ENCODE results near the gene MBOAT7. TPM values are rescaled to one million over a fixed set of nuclear protein-coding genes. Genes with fewer than 3 reads are reported as not detected.
"Not testable (repeated sequence)": the region's sequence is repeated elsewhere in the genome, so short reads cannot be mapped to it uniquely, and the experiment has no call there.

The MBOAT7 gene, protein sequence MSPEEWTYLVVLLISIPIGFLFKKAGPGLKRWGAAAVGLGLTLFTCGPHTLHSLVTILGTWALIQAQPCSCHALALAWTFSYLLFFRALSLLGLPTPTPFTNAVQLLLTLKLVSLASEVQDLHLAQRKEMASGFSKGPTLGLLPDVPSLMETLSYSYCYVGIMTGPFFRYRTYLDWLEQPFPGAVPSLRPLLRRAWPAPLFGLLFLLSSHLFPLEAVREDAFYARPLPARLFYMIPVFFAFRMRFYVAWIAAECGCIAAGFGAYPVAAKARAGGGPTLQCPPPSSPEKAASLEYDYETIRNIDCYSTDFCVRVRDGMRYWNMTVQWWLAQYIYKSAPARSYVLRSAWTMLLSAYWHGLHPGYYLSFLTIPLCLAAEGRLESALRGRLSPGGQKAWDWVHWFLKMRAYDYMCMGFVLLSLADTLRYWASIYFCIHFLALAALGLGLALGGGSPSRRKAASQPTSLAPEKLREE
- 405 and 408 TPM in 2 replicates for total RNA-seq (2014; rRNA removed; shearing (Covaris generic))

DNA sequence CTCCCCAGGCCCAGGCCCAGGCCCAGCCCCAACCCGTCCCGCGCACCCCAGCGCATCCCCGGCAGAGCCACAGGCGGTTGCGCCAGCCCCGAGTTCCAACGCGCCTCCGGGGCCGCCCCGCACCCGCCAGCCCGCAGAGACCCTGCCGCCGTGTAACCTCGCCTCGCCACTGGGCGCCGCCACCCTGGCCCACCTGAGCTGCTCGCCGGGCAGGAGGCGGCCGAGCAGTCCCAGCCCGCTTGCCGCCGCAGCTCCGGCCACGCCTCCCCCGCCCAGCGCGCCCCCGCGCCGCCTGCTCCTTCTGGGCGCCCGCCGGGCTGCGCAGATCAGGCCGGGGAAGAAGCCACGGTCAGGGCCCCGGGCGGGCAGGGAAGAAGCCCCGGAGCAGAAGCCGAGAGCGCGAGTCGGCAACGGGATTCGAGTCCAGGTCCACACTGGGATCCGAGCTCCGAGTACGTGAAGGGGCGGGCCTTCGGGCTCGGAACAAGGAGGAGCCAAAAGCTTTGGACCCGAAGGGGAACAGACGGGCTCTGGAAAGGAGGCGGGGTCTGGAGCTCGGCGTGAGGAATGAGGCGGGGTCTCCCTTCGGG, at the start of gene MBOAT7:
Gene MBOAT7, minus strand, starts transcription at position 436 of the 590 bp plus-strand sequence. CDS start 1,072 bp downstream, outside the sequence.
- no peak for DNase-seq (ENCODE audit: low spot score)

- DNase-seq (ENCODE audit: low spot score) = no peak
Observed at GRCh38 chr19:54233941-54234340, 44.6 kb upstream of the MBOAT7 start.

DNA sequence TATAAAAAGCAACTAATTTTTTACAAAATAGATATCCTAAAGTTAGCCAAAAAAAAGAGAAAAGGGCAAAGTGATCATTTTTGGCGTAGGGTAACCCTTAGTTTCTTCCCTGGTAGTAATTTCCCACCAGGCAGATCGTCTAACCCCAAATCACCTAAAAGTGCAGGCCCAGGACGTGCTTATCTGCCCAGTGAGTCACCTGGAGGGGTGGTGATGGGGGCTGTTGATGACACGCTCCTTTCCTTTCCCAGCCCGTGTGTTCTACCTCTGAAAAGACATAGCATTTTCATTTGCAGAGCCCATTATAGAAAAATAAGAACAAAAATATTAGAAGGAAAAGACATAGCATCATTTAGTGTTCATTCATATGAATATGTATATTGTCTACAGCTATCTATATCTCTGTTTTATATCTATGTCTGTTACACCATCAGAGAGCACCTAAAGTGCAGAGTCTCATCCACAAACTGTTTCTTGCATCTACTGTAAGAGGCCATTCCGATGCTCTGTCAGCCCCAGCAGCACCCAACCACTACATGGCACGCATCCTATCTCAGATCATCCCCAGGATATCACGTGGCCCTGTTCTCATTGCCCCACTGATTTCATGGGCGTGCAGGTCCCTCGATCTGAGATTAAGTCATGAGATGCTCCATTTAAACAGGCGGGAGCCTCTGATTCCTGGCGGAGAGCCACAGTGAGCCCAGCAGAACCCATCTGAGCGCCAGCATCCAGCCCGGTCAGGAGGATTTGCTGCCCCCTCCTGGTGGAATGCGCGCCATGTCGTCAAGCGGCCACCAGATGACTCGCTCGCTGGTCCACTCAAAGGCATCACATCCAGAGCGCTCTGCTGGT, 41.9 kb upstream of the MBOAT7 start:
- DNase-seq (ENCODE audit: low spot score) = peak; percentile 93

- DNase-seq (ENCODE audit: low spot score) = no peak
Observed at GRCh38 chr19:54230031-54230430, 40.7 kb upstream of the MBOAT7 start.

DNA sequence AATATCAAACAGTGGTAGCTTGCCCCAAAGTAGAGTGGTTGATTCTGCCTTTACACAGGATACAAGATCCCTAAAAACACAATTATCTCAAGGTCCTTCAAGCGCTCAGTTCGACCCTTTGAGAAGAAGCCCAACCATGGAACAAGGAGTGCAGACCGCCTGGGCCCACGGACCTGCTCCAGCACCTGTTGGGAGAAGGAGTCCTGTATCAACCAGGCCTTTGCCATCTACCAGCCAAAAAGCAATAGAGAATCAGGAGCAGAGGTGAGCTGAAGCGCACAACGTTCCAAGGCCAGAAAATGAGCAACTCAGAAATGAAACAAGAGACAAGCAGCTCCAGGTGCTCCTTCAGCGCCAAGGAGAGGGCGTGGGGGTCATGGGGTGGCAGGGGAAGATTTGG, 39.8 kb upstream of the MBOAT7 start:
- DNase-seq (ENCODE audit: low spot score) = no peak

DNA sequence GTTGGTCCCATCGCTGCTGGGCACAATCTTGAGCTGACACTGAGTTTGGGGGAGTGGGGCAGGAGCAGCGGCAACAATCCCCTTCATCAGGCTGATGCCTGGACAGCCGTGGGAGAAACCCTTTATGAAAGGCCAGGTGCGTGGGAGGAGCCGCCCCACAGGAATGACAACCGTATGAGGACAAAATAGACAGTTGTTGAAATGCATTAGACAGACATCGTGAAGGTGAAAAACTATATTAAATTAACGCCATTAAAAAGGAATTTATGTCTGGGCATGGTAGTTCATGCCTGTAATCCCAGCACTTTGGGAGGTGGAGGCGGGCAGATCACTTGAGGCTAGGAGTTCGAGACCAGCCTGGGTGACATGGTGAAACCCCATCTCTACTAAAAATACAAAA, 35.2 kb upstream of the MBOAT7 start:
- DNase-seq (ENCODE audit: low spot score) = not testable (repeated sequence)

DNA sequence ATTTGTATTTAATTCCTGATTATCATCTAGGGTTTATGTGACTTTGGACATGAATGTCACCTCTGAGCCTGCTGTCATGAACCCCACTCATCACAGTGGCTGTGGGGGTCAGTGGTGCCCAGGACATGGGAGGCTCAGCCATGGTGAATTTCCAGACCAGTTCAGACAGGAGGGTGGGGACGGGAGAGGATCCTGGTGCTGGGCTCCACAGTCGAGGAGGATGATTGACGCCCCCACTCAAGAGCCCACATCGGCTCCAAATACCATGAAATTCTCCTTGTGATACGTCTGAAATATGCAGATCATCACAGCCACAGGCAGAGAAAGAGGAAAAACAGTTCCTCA, 34.5 kb upstream of the MBOAT7 start:
- not testable (repeated sequence) for DNase-seq (ENCODE audit: low spot score)

- not testable (repeated sequence) for DNase-seq (ENCODE audit: low spot score)
Observed at GRCh38 chr19:54223277-54223936, 34.0 kb upstream of the MBOAT7 start.

DNA sequence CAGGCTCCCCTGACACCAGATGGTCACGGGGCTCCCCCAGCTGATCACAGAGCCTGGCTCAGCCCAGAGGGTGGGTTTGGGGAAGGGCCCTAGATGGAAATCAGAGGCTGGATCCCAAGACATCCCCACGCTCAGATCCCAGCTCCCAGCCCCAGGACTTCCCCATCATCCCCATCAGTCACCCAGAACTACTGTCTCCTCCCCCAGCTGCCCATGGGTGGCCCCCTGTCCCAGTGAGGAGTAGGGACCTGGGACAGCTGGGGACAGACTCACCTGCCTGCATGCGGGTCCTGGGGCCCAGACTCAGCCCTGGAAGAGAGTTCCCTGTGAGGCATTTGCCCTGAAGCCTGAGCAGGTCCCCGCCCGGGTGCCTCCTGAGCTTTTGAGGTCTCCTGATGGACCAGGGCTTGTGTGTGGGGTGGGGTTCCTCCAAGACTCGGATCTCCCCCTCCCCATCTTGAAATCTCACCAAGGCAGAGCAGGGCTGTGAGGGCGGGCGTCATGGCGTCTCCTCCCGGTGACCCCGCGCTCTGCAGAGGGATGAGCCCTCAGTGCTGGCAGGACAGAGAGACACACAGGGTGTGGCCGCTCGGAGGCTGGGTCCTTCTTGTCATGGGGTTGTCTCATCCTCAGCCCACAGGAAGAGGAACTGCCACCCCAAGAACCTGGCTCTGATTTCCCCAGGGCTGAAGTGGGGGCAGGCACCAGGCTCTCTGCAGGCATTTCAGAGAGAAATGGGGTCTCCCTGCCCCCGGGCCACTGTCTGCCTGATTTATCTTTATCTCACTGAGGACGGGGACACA, 33.3 kb upstream of the MBOAT7 start, which contains the start of gene LILRB3:
Gene LILRB3, minus strand, starts transcription at position 534 of the 803 bp plus-strand sequence. Its CDS starts 31 bp downstream, at position 503.
- not testable (repeated sequence) for DNase-seq (ENCODE audit: low spot score)

- DNase-seq (ENCODE audit: low spot score) = not testable (repeated sequence)
Observed at GRCh38 chr19:54221947-54222346, 32.6 kb upstream of the MBOAT7 start.

DNA sequence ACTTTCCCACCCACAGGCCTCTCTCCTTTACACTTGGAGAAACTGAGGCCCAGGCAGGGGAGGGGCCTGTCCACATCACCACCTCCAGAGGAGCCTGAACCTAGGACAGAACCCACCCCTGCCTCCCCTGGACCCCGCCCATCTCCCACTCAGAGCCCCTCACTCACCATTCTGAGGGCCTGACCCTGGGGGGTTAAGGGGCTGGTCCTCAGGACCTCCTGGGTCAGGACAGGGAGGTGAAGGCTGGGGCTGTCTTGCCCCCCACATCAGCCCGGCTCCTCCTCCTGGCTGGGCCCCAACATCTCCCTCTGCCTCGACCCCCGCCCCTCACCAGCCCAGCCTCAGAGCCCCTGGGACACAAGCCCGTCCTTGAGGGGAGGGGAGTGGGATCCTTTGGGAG, 30.3 kb upstream of the MBOAT7 start:
- DNase-seq (ENCODE audit: low spot score) = not testable (repeated sequence)

GRCh38 chr19:54218960-54219661, 29.7 kb upstream of the MBOAT7 start:
- DNase-seq (ENCODE audit: low spot score) = no peak

- no peak for DNase-seq (ENCODE audit: low spot score)
Observed at GRCh38 chr19:54218259-54218658, 28.9 kb upstream of the MBOAT7 start.

- DNase-seq (ENCODE audit: low spot score) = not testable (repeated sequence)
Observed at GRCh38 chr19:54217517-54218247, 28.3 kb upstream of the MBOAT7 start.

DNA sequence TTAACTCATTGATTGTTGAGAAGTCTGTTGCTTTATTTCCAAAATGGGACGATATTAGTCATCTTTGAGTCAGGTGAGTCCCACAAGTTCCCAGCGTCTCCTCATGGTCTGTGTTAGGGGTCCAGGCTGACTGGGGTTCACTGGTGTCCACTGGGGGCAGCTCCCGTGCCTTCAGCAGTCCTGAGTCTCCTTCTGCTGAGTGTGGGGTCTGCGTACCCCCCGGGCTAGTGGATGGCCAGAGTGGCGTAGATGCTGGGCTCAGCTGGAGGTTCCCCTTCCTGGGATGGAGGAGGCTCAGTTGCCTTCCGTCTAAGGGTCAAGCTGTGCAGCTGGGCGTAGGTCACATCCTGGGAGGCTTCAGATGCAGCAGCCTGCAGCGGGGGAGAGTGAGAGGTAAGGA, 27.5 kb upstream of the MBOAT7 start:
- no peak for DNase-seq (ENCODE audit: low spot score)

- not testable (repeated sequence) for DNase-seq (ENCODE audit: low spot score)
Observed at GRCh38 chr19:54214734-54215133, 25.4 kb upstream of the MBOAT7 start.

GRCh38 chr19:54214217-54214616, 24.8 kb upstream of the MBOAT7 start:
- not testable (repeated sequence) for DNase-seq (ENCODE audit: low spot score)

DNA sequence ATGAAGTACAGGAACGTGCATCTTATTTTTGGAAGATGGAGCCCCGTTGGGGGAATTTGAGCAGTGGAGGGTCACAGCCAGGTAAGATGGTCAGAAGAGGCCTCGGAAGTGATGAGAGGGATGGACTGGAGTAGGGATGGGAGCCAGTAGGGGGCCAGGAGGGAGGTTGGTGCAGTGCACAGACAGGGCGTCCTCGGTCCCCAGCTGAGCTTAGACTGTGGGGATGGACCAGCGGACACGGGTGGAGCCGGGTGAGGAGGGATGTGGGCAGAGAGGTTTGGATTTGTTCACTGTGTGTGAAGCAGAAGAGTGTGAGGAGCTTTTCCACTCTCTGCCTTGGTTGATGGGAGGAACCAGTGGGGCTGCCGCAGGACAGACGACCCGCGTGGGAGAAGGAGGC, 21.9 kb upstream of the MBOAT7 start:
- DNase-seq (ENCODE audit: low spot score) = no peak

- DNase-seq (ENCODE audit: low spot score) = peak; percentile 99
Observed at GRCh38 chr19:54209811-54210494, 20.6 kb upstream of the MBOAT7 start.
